Skin epidermis (tissue), 12 donors: Measurements from ENCODE around the gene MAML1.

ENCODE experiments used
- H3K27ac ChIP-seq, 21 experiments: fragments of 200-600 bp; sonication (generic) in 11 of 21; one replicate each; pipeline ENCODE4 v1.5.0; 2020; ENCODE audit warnings: mild to moderate bottlenecking in 3 of 21, inconsistent platforms in 2 of 21, moderate library complexity in 2 of 21
- H3K4me3 ChIP-seq, 7 experiments: fragments of 200-600 bp; sonication (generic) in 2 of 7; one replicate each; pipeline ENCODE4 v1.5.0; 2020; ENCODE audit warnings: inconsistent platforms in 2 of 7, mild to moderate bottlenecking in 2 of 7, moderate library complexity in 1 of 7

Gene MAML1

GRCh38 chr5:179766021-179766725, 33.6 kb downstream of the MAML1 start:
- peak overlapping the region in 17 of 21 experiments; percentile 13 to 72 (median 41) for H3K27ac ChIP-seq
- H3K4me3 ChIP-seq = no peak overlapping the region

- peak overlapping the region in 9 of 21 experiments; percentile 13 to 63 (median 43) for H3K27ac ChIP-seq
- H3K4me3 ChIP-seq = no peak overlapping the region
Measured at GRCh38 chr5:179766726-179767455, 34.3 kb downstream of the MAML1 start.

- no peak overlapping the region for H3K4me3 ChIP-seq
- peak overlapping the region in 1 of 21 experiments; percentile 17 for H3K27ac ChIP-seq
Measured at GRCh38 chr5:179767496-179768100, 35.0 kb downstream of the MAML1 start.

- Histone ChIP-seq H3K27ac (no peak overlapping the region), H3K4me3 (no peak overlapping the region)
Measured at GRCh38 chr5:179768326-179769085, 35.9 kb downstream of the MAML1 start.

GRCh38 chr5:179769271-179769670, 36.6 kb downstream of the MAML1 start:
- Histone ChIP-seq H3K27ac (no peak overlapping the region), H3K4me3 (no peak overlapping the region)

GRCh38 chr5:179769796-179770195, 37.2 kb downstream of the MAML1 start:
- no peak overlapping the region for H3K4me3 ChIP-seq
- no peak overlapping the region for H3K27ac ChIP-seq

- Histone ChIP-seq H3K4me3 (no peak overlapping the region), H3K27ac (no peak overlapping the region)
Measured at GRCh38 chr5:179771311-179771895, 38.8 kb downstream of the MAML1 start.

- H3K27ac ChIP-seq = no peak overlapping the region
- H3K4me3 ChIP-seq = no peak overlapping the region
Measured at GRCh38 chr5:179772351-179772750, 39.7 kb downstream of the MAML1 start.

GRCh38 chr5:179773686-179774040, 41.0 kb downstream of the MAML1 start:
- no peak overlapping the region for H3K4me3 ChIP-seq
- no peak overlapping the region for H3K27ac ChIP-seq

GRCh38 chr5:179774442-179774841, 41.8 kb downstream of the MAML1 start:
- no peak overlapping the region for H3K27ac ChIP-seq
- H3K4me3 ChIP-seq = no peak overlapping the region

- H3K4me3 ChIP-seq = no peak overlapping the region
- H3K27ac ChIP-seq = no peak overlapping the region
Measured at GRCh38 chr5:179776411-179776938, 43.9 kb downstream of the MAML1 start.

GRCh38 chr5:179777456-179777855, 44.8 kb downstream of the MAML1 start:
- H3K4me3 ChIP-seq = no peak overlapping the region
- no peak overlapping the region for H3K27ac ChIP-seq

- no peak overlapping the region for H3K27ac ChIP-seq
- H3K4me3 ChIP-seq = no peak overlapping the region
Measured at GRCh38 chr5:179777909-179778308, 45.3 kb downstream of the MAML1 start.

- no peak overlapping the region for H3K4me3 ChIP-seq
- no peak overlapping the region for H3K27ac ChIP-seq
Measured at GRCh38 chr5:179778591-179778990, 46.0 kb downstream of the MAML1 start.

- H3K27ac ChIP-seq = no peak overlapping the region
- no peak overlapping the region for H3K4me3 ChIP-seq
Measured at GRCh38 chr5:179779826-179780225, 47.2 kb downstream of the MAML1 start.

- no peak overlapping the region for H3K4me3 ChIP-seq
- no peak overlapping the region for H3K27ac ChIP-seq
Measured at GRCh38 chr5:179780362-179780761, 47.7 kb downstream of the MAML1 start.

- H3K4me3 ChIP-seq = no peak overlapping the region
Measured at GRCh38 chr5:179781846-179782245, 49.2 kb downstream of the MAML1 start.

GRCh38 chr5:179783128-179783527, 50.5 kb downstream of the MAML1 start:
- no peak overlapping the region for H3K4me3 ChIP-seq
- no peak overlapping the region for H3K27ac ChIP-seq

More at GRCh38 chr5:179781846-179782245, 49.2 kb downstream of the MAML1 start:
- no peak overlapping the region for H3K27ac ChIP-seq

- no peak overlapping the region for H3K4me3 ChIP-seq
Measured at GRCh38 chr5:179786861-179787260, 54.2 kb downstream of the MAML1 start.

More at GRCh38 chr5:179786861-179787260, 54.2 kb downstream of the MAML1 start:
- no peak overlapping the region for H3K27ac ChIP-seq
